CD4-positive, alpha-beta T cell treated with Interleukin-2 at 100 ng/mL for 4 hours (primary cell): ENCODE measurements around the gene LRRC26.
"Not testable (repeated sequence)": the region's sequence is repeated elsewhere in the genome, so short reads cannot be mapped to it uniquely, and the experiment has no call there.

Source experiments
- DNase-seq: peaks from one replicate; pipeline ENCODE4 v3.0.0-alpha.2; 2020; ENCODE audit warnings: low spot score

Gene LRRC26

DNA sequence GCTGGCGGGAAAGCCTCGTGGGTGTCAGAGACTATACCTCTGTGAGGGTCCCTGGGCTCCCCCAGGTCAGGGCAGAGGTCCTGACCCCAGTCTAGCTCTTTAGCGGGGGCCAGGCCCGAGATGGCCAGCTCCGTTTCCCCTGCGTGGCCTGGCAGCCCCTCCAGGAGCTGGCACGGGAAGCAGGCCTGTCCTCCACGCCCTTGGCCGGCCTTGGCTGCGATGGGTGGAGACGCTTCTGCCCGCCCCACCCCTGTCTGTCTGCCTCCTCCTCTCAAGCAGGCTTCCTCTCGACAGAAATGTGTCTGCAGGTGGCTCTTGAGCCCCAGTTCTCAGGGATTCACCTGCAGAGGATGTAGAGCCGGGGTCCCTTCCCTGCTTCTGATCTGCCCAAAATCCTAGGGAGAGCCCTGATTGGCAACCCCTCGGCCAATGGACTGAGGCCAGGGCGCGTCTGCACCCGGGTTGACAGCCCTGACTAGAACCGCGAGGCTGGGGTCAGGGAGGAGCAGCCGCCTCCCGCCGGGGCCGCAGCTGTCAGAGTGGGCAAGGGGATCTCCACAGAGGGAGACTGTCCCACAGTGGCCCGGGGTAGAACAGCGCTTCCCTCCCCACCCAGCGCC is 33.5 kb downstream of the LRRC26 start:
- no peak for DNase-seq

- not testable (repeated sequence) for DNase-seq
Measured at GRCh38 chr9:137135154-137135553, 34.7 kb downstream of the LRRC26 start.

- DNase-seq, result no peak
Measured at GRCh38 chr9:137134191-137134590, 35.7 kb downstream of the LRRC26 start.

DNA sequence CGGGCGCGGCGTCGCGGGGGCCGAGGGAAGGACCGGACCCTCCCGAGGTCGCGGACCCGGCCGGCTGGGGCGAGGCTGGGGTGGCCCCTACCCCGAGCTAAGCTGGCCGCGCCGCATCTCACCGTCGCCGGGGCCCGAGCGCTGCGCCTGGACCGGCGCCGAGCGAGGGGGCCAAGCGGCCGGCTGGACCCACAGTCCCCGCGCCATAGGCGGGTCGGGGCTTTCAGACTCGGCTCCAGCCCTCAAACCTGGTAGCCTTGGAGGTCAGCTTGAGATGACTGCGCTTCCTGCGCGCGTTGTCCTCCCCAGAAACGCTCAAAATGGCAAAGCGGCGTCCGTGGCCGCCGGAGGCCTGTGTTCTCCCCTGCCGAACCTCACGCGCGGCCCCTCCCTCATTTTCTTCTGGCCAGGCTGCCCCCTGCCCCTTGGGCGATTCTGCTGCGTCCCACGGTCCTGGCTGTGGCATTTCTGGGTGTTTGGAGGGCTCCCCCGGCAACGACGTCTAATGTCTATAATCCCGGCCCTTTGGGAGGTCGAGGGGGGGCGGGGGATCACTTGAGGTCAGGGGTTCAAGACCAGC is 39.6 kb downstream of the LRRC26 start:
- no peak for DNase-seq

- peak; percentile 90 for DNase-seq
Measured at GRCh38 chr9:137129456-137130175, 40.2 kb downstream of the LRRC26 start.

DNA sequence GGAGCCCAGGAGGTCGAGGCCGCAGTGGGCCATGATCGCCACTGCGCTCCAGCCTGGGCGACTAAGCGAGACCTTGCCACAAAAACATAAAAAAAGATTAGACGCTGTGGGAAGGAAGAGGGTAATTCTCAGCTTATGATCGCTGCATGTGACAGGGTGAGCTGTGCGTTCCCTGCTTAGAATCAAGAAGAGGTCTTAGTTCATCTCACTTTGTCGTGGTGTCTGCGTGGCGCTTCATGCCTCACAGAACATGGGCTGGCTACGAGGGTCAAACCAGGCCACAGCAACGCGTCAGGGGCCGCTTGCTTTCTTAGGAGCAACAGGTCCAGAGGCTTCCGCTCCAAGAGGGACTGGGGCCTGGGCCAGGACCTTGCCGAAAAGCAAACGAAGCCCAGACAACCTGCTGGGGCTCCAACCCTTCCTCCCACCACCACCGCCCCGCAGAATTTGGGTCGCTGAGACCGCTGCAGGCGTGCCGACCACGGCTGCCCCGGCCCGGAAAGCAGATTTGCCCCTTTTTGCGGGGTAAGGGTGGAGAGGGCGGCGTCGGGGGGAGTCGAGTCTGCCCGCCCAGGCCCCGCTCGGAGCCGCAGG is 40.9 kb downstream of the LRRC26 start:
- peak; percentile 2 for DNase-seq

DNA sequence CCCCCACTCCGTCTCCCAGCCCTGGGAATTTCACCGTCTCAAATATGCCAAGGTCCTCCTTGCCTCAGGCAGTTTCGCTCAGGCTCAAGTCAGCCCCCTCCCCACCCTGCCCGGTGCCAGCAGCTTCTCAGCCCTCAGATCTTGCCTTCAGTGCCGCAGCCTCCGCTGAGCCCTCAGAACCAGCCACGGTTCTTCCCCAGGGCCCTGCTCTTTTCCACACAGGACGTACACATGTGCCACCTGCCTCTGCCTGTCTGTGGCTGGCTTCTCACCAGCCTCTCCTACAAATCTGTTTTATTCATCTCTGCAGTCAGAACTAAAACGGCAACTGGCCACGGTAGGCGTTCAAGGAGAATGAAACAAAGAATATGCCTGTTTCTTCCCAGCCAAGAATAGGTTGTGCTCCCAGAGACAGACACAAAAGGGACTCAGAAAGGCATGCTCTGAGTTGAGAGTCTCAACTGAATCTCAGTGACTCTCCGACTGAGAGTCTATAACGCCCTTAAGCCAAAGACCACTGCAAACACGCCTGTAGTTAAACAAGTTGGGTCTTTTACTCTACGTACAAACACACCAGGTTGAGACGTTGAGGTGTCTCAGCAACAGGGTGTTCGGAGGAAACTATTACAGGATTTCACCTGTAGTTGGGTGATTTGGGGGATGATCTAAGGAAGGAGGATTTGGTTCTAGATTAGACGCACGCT is 41.5 kb downstream of the LRRC26 start:
- no peak for DNase-seq

- DNase-seq, result peak; percentile 40
Measured at GRCh38 chr9:137127301-137128157, 42.3 kb downstream of the LRRC26 start.

DNA sequence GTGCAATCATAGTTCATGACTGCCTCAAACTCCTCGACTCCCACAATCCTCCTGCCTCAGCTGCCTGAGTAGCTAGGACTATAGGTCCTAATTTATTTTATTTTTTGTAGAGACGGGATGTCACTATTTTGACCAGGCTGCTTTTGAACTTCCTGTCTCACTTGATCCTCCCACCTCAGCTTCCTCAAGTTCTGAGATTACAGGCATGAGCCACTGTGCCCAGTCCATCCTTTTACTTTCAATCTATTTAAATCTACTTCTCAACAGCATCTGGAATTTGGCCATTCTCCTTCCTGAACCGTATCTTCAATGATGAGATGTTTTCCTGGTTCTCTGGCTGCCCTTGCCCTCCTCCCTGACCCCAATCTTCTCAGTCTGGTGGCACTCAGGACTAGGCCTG is 43.1 kb downstream of the LRRC26 start:
- DNase-seq, result no peak

DNA sequence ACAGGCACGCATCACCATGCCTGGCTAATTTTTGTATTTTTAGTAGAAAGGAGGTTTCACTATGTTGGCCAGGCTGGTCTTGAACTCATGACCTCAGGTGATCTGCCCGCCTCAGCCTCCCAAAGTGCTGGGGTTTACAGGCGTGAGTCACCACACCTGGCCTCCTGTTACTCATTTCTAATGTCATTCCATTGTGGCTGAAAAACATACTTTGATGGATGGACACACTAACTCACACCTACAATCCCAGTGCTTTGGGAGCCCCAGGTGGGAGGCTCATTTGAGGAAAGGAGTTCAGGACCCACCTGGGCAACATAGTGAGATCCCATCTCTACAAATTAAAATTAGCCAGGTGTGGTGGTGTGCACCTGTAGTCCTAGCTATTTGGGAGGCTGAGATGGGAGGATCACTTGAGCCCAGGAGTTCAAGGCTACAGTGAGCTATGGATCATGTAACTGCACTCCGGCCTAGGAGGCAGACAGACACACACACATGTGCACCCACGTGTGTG is 45.8 kb downstream of the LRRC26 start:
- not testable (repeated sequence) for DNase-seq

DNA sequence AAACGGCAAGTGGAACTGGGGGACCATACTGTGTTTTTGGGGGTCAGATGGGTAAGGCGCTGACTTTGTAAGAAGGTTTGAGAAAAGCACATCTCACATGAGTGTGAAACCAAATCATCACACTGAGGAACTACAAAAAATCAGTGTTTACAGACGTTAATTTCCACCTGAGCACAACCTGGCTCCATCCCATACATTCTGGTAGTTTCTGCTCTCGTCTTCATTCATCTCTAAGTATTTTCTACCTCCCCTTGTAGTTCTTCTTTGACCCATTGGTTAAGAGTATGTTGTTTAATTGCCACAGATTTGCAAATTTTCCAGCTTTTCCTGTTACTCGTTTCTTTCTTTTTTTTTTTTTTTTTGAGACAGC is 46.4 kb downstream of the LRRC26 start:
- DNase-seq, result no peak

DNA sequence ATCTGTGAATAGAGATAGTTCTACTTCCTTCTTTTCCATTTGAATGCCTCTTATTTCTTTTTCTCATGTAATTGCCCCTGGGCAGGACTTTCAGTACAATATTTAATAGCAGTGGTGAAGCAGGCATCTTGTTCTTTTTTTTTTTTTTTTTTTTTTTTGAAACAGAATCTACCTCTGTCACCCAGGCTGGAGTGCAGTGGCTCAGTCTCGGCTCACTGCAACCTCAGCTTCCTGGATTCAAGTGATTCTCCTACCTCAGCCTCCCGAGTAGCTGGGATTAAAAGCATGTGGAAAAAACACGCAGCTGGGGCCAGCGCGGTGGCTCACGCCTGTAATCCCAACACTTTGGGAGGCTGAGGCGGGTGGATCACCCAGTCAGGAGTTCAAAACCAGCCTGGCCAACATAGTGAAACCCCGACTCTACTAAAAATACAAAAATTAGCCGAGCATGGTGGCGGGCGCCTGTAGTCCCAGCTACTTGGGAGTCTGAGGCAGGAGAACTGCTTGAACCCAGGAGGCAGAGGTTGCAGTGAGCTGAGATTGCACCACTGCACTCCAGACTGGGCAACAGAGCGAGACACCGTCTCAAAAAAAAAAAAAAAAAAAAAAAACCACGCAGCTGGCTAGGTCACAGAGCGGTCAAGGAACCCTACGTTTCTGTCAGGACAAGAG is 46.9 kb downstream of the LRRC26 start:
- not testable (repeated sequence) for DNase-seq

- not testable (repeated sequence) for DNase-seq
Measured at GRCh38 chr9:137121927-137122795, 47.7 kb downstream of the LRRC26 start.
